ENCODE results near the gene ARL3. TPM values are rescaled to one million over a fixed set of nuclear protein-coding genes. Genes with fewer than 3 reads are reported as not detected.
"Not testable (repeated sequence)": the region's sequence is repeated elsewhere in the genome, so short reads cannot be mapped to it uniquely, and the experiment has no call there.

The ARL3 gene
- total RNA-seq, 1 donor from 2014 or later: 34.6 TPM

GRCh38 chr10:102745157-102745556, 31.0 kb upstream of the ARL3 start:
- H3K4me3 Mint-ChIP-seq: peak overlapping the region; percentile 93

DNA sequence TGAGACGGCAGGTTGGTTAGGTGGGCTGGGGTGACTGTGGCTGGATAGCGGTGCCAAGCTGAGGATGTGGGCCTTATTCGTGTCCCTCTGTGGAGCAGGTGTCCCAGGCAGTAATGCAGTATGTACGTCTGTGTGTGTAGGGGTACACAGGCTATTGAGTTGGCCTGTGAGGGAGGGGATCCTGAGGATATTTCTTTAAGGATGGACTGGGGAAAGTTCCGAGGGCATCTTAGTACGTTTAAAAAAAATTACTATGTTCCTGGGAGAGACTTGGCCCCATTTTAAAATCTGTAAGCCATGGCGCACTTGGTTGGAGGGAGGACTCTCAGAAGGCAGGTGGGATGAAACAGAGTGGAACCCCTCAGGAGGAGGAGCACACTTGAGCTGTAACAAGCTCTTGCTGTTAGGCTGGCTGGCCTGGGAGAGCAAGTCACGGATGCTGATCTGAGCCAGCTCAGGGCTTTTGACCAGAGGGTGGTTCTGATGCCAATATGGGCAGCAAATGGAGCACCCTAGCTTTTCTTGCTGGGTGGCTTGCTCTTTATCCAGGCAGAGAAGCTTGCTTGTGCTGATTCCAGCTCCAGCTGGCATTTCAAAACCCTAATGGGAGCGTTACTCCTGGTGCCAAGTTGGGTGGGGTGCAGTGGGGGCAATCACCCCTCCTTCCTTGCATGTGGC, 30.3 kb upstream of the ARL3 start:
- Mint-ChIP-seq H3K36me3 (ENCODE audit: low read depth) (no peaks in the 10 kb centered on the region), H3K4me3 (peak overlapping the region; percentile 93), H3K27me3 (ENCODE audit: low read depth) (peaks cover 3% of the 10 kb centered on the region), H3K4me1 (peaks cover 42% of the 10 kb centered on the region), H3K27ac (ENCODE audit: unreplicated experiment) (peak overlapping the region; percentile 94), H3K9me3 (peaks cover 3% of the 10 kb centered on the region)
- no peak for TF ChIP-seq CTCF (conservative IDR thresholded peaks at IDR 0.05)
- no peak for DNase-seq (ENCODE audit: low read depth, low spot score)

More at GRCh38 chr10:102745157-102745556, 31.0 kb upstream of the ARL3 start:
- no peak for DNase-seq (ENCODE audit: low read depth, low spot score)
- Mint-ChIP-seq H3K27ac (ENCODE audit: unreplicated experiment) (no peak overlapping the region), H3K4me1 (peaks cover 42% of the 10 kb centered on the region), H3K9me3 (peaks cover 3% of the 10 kb centered on the region), H3K36me3 (ENCODE audit: low read depth) (no peaks in the 10 kb centered on the region), H3K27me3 (ENCODE audit: low read depth) (peaks cover 3% of the 10 kb centered on the region)
- no peak for TF ChIP-seq CTCF (conservative IDR thresholded peaks at IDR 0.05)

DNA sequence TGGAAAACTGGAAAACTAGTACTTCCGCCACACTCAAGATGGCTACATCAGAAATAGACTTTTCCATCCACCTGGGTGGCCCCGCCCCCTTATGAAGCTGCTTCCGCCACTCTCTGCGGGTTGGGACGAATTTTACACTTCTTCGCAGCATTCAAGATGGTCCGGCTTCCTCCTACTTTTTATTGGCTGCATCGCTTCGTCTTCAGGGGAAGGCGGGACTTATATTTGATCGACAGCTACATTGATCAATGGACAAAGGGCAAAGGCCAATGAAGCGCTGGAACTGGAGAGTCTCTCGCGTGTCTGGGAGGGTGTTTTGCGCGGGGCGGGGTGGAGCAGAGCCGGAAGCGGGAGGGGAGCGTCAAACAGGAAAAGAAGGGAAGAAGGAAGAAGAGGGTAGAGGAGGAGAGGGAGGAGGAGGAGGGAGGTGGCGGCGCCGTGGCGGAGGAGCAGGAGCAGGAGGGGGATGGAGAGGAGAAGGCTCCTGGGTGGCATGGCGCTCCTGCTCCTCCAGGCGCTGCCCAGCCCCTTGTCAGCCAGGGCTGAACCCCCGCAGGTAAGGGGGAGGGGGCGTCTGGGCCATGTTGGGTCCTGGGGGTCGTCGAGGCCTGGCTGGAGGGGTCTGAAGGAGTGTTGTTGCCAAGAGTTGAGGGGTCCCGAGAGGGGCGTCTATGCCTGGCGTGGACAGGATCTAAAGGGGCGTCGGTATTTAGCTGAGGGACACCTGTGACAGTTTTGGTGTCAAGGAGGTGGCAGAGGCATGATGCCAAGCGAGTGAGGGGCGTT, 29.6 kb upstream of the ARL3 start, which contains the start of gene WBP1L:
Gene WBP1L (plus strand): TSS at position 361 of the 786 bp plus-strand sequence. CDS start 106 bp downstream, at position 467.
- TF ChIP-seq CTCF (conservative IDR thresholded peaks at IDR 0.05): no peak
- peak within 1 kb of the TSS; percentile 94 for H3K27ac Mint-ChIP-seq (ENCODE audit: unreplicated experiment)
- peak; percentile 89 for DNase-seq (ENCODE audit: low read depth, low spot score)
- H3K36me3 Mint-ChIP-seq (ENCODE audit: low read depth): no peaks in the 10 kb centered on the region
- peak within 1 kb of the TSS; percentile 93 for H3K4me3 Mint-ChIP-seq
- peaks cover 3% of the 10 kb centered on the region for H3K9me3 Mint-ChIP-seq
- peaks cover 42% of the 10 kb centered on the region for H3K4me1 Mint-ChIP-seq
- peaks cover 3% of the 10 kb centered on the region for H3K27me3 Mint-ChIP-seq (ENCODE audit: low read depth)

GRCh38 chr10:102743078-102743587, 28.9 kb upstream of the ARL3 start:
- TF ChIP-seq CTCF (conservative IDR thresholded peaks at IDR 0.05): no peak
- H3K27ac Mint-ChIP-seq (ENCODE audit: unreplicated experiment): no peak overlapping the region
- H3K27me3 Mint-ChIP-seq (ENCODE audit: low read depth): peaks cover 3% of the 10 kb centered on the region
- no peaks in the 10 kb centered on the region for H3K36me3 Mint-ChIP-seq (ENCODE audit: low read depth)
- no peak for DNase-seq (ENCODE audit: low read depth, low spot score)
- H3K4me3 Mint-ChIP-seq: peak overlapping the region; percentile 93
- peaks cover 35% of the 10 kb centered on the region for H3K4me1 Mint-ChIP-seq
- H3K9me3 Mint-ChIP-seq: peaks cover 3% of the 10 kb centered on the region

- not testable (repeated sequence) for H3K36me3 Mint-ChIP-seq (ENCODE audit: low read depth); H3K9me3 Mint-ChIP-seq; H3K27me3 Mint-ChIP-seq (ENCODE audit: low read depth); DNase-seq (ENCODE audit: low read depth, low spot score); H3K4me3 Mint-ChIP-seq; H3K27ac Mint-ChIP-seq (ENCODE audit: unreplicated experiment)
- H3K4me1 Mint-ChIP-seq: peaks cover 35% of the 10 kb centered on the region
Observed at GRCh38 chr10:102742313-102742712, 28.1 kb upstream of the ARL3 start.

Data from neural crest cell (in vitro differentiated cells).